ENCODE measurements around the gene GABBR2. TPM values are rescaled to one million over a fixed set of nuclear protein-coding genes. Genes with fewer than 3 reads are reported as not detected.

The GABBR2 gene
- total and polyA plus RNA-seq, 2 experiments from 2014 or later: 0.89 to 1.3 TPM

- peak overlapping the region; percentile 71 for H3K4me2 ChIP-seq
- ATAC-seq (peak; percentile 98), DNase-seq (ENCODE audit: low spot score) (peak; percentile 82)
- TF ChIP-seq NANOG (IDR thresholded peaks at IDR 0.05; ENCODE audit: borderline replicate concordance) (peak; percentile 47; the same call in 1 of the 2 replicates), CTCF (conservative IDR thresholded peaks at IDR 0.05; ENCODE audit: low read depth in 2 of 2) (peak; percentile 78 to 86), STAT1 (IDR thresholded peaks at IDR 0.05; ENCODE audit: unreplicated experiment) (no peak), EZH2phosphoT487 (IDR thresholded peaks at IDR 0.05; ENCODE audit: unreplicated experiment) (no peak)
- H3K4me3 Mint-ChIP-seq: no peak overlapping the region
- H2AFZ ChIP-seq: no peak overlapping the region
- peaks cover 22% of the 10 kb centered on the region for H3K4me1 ChIP-seq (ENCODE audit: insufficient read depth)
- H3K36me3 Mint-ChIP-seq (ENCODE audit: low read depth): peaks cover 5% of the 10 kb centered on the region; the same call in 2 of the 3 replicates
- peaks cover 16% of the 10 kb centered on the region for H3K9me3 Mint-ChIP-seq
- H3K9me2 ChIP-seq (ENCODE audit: insufficient read depth): no peaks in the 10 kb centered on the region; the same call in 1 of the 2 replicates
- peaks cover 12% of the 10 kb centered on the region for H3K27me3 Mint-ChIP-seq (ENCODE audit: insufficient read depth, low read depth, poor library complexity)
- H3K27me3 ChIP-seq (ENCODE audit: insufficient read depth): peaks cover 18% of the 10 kb centered on the region
- H3K4me1 Mint-ChIP-seq: peaks cover 24% of the 10 kb centered on the region
- no peaks in the 10 kb centered on the region for H3K79me2 ChIP-seq (replicated peaks; ENCODE audit: insufficient read depth)
- no peak overlapping the region for H3K27ac Mint-ChIP-seq
- no peaks in the 10 kb centered on the region for H3K36me3 ChIP-seq (ENCODE audit: insufficient read depth)
- H3F3A ChIP-seq (replicated peaks; ENCODE audit: low read depth): no peaks in the 10 kb centered on the region
- H3K4me3 ChIP-seq: peak overlapping the region; percentile 35
- no peak overlapping the region for H3K27ac ChIP-seq (ENCODE audit: low read depth)
- no peaks in the 10 kb centered on the region for H4K20me1 ChIP-seq (replicated peaks; ENCODE audit: insufficient read depth)
Measured at GRCh38 chr9:98678244-98678842, 30.4 kb downstream of the GABBR2 start.

GRCh38 chr9:98673681-98674080, 35.1 kb downstream of the GABBR2 start:
- peaks cover 5% of the 10 kb centered on the region; the same call in 2 of the 3 replicates for H3K36me3 Mint-ChIP-seq (ENCODE audit: low read depth)
- H3K36me3 ChIP-seq (ENCODE audit: insufficient read depth): no peaks in the 10 kb centered on the region
- peaks cover 10% of the 10 kb centered on the region for H3K27me3 Mint-ChIP-seq (ENCODE audit: insufficient read depth, low read depth, poor library complexity)
- H2AFZ ChIP-seq: no peak overlapping the region
- TF ChIP-seq REST (IDR thresholded peaks at IDR 0.05; ENCODE audit: unreplicated experiment): no peak
- H3K27ac Mint-ChIP-seq: no peak overlapping the region
- peaks cover 9% of the 10 kb centered on the region; the same call in 1 of the 2 replicates for H3K27me3 ChIP-seq (ENCODE audit: insufficient read depth)
- no peaks in the 10 kb centered on the region for H3F3A ChIP-seq (replicated peaks; ENCODE audit: low read depth)
- no peak for ATAC-seq
- H3K4me1 ChIP-seq (ENCODE audit: insufficient read depth): peaks cover 10% of the 10 kb centered on the region
- no peak overlapping the region for H3K4me3 ChIP-seq
- H4K20me1 ChIP-seq (replicated peaks; ENCODE audit: insufficient read depth): no peaks in the 10 kb centered on the region
- no peak overlapping the region for H3K27ac ChIP-seq (ENCODE audit: low read depth)
- peaks cover 19% of the 10 kb centered on the region for H3K9me2 ChIP-seq (ENCODE audit: insufficient read depth)
- H3K79me2 ChIP-seq (replicated peaks; ENCODE audit: insufficient read depth): no peaks in the 10 kb centered on the region
- no peak overlapping the region for H3K4me2 ChIP-seq
- H3K4me3 Mint-ChIP-seq: no peak overlapping the region
- peaks cover 12% of the 10 kb centered on the region for H3K4me1 Mint-ChIP-seq
- no peak for DNase-seq (ENCODE audit: low spot score)
- peaks cover 16% of the 10 kb centered on the region for H3K9me3 Mint-ChIP-seq

Measured in GM23338 (cell line).